ENCODE data around the gene ANKRD65. TPM values are rescaled to one million over a fixed set of nuclear protein-coding genes. Genes with fewer than 3 reads are reported as not detected.
"Not testable (repeated sequence)": the region's sequence is repeated elsewhere in the genome, so short reads cannot be mapped to it uniquely, and the experiment has no call there.

The ANKRD65 gene
- total and polyA plus RNA-seq, 7 experiments from 2014 or later = not detected

DNA sequence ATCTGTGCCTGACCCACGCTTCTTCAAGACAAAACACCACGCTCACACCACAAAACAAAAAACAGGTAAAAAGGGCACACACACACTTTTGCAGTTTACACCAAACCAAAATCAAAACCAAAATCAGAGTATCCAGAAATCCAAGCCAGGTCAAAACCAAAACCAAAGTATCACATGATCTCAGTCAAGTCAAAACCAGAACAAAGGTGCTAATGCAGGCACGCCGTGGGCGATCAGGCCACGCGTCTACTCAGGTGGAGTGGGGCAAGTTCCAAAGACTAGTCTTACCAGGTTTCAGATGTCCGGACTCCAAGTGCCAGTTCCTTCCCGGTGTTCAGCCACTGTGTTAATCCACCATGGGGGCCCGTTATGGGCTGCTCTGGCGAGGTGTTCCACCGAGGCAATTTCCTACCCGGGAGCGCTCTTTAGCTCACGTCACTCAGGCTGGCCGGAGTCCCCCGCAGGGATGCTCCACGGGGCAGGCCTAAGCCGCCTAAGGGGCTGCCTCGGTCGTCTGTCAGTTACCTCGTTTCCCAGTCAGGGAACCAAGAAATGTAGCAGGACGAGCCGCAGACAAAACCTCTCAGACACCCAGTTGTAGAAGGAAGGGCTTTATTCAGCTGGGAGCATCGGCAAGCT lies 3.1 kb downstream of the ANKRD65 start:
- DNase-seq; H3K4me3 ChIP-seq (ENCODE audit: low read length); CTCF ChIA-PET; H3K4me1 ChIP-seq (ENCODE audit: control insufficient read depth in 2 of 2, insufficient read depth in 2 of 2, low read length in 2 of 2); H3K36me3 Mint-ChIP-seq; H3K9me3 Mint-ChIP-seq; H3K9me3 ChIP-seq (ENCODE audit: control insufficient read depth in 2 of 3, low read length in 3 of 3); H3K36me3 ChIP-seq (ENCODE audit: control insufficient read depth in 2 of 3, insufficient read depth in 3 of 3, low read length in 3 of 3); H3K4me1 Mint-ChIP-seq; intact Hi-C loops (cut with micrococcal nuclease); H3K27ac ChIP-seq (ENCODE audit: low read depth, low read length); ATAC-seq; H3K27me3 ChIP-seq (ENCODE audit: control insufficient read depth in 2 of 2, insufficient read depth in 2 of 2, low read length in 2 of 2): not testable (repeated sequence)
- Mint-ChIP-seq H3K27me3 (peaks cover 0 to 22% (median 6%) of the 10 kb centered on the region in 5 donors), H3K4me3 (peak overlapping the region in 4 of 10 donors; percentile 30 to 49 (median 44)), H3K27ac (peak overlapping the region in 3 of 9 donors; percentile 7 to 48 (median 25))
- POLR2A ChIA-PET = interaction anchor here (0.8 kb wide), 1 partner anchor 113 kb away, joined by 3 read pairs; no protein-coding TSS in a partner anchor

DNA sequence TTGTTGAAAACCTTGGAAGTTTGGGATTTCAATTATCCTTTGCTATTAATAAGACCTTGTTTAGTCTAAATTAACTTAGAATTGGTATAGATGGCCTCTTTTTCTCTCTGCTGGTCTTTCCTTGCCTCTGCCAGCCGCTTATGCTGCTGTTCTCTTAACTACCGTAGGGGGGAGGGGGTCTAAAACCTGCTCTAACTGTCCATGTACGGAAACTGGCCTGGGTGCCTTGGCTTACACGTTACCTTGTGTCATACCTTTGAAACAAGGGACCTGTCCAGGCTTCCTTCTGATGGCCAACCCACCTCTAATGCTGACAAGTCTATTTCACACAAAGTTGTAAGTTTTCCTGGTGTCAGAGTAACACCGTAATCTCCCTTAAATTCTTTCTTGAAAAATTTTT lies 3.7 kb downstream of the ANKRD65 start:
- POLR2A ChIA-PET = interaction anchor here (0.8 kb wide), 1 partner anchor 112 kb away, joined by 3 read pairs; no protein-coding TSS in a partner anchor
- ATAC-seq; H3K27me3 ChIP-seq (ENCODE audit: control insufficient read depth in 2 of 2, insufficient read depth in 2 of 2, low read length in 2 of 2); H3K9me3 ChIP-seq (ENCODE audit: control insufficient read depth in 2 of 3, low read length in 3 of 3); H3K4me1 ChIP-seq (ENCODE audit: control insufficient read depth in 2 of 2, insufficient read depth in 2 of 2, low read length in 2 of 2); H3K27ac ChIP-seq (ENCODE audit: low read depth, low read length); intact Hi-C loops (cut with micrococcal nuclease); H3K4me3 ChIP-seq (ENCODE audit: low read length); H3K4me3 Mint-ChIP-seq; H3K4me1 Mint-ChIP-seq; CTCF ChIA-PET; H3K36me3 ChIP-seq (ENCODE audit: control insufficient read depth in 2 of 3, insufficient read depth in 3 of 3, low read length in 3 of 3); H3K36me3 Mint-ChIP-seq; DNase-seq; H3K9me3 Mint-ChIP-seq: not testable (repeated sequence)
- Mint-ChIP-seq H3K27ac (peak overlapping the region in 3 of 9 donors; percentile 7 to 48 (median 25)), H3K27me3 (peaks cover 0 to 18% (median 1%) of the 10 kb centered on the region in 5 donors)

DNA sequence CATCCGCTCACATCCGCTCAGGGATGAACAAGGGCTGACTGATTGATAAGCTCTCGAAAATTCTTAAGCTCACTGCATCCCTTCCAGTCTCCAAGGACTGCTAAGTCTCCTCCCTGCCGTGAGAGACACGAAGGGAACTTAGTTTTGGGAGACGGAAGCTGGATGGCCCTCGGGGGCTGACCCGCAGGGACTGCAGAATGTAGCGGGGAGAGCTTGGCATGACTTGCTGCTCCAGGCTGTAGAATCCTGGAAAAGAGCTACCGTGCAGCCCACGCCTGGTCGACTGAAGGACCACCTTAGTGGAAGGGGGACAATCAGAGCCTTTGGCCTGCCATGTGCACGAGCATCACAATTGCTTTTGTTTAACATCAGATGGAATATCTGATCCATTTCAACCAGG lies 5.3 kb downstream of the ANKRD65 start:
- DNase-seq = no peak
- no peak overlapping the region for H3K4me3 Mint-ChIP-seq

DNA sequence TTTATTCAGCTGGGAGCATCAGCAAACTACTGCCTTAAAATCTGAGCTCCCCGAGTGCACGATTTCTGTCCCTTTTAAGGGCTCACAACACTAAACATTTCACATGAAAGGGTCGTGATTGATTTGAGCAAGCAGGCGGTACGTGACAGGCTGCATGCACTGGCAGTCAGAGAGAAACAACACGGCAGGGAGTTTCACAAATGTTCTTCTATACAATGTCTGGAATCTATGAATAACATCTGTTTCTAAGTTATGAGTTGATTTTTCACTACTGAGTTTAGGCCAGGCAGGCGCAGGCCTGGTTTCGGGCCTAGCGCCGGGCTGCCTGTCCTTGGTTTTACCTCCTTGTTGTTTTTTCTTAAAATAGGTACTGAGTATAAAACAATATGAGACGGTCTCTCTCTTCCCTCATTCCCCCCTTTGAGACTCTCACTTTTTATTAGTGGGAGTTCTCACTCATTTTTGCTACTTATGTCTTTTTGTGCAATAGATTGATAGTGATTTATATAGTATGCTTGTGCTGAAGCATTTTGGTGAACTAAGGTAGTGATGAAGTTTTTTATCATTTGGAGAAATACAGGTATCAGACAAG lies 8.7 kb downstream of the ANKRD65 start:
- H3K27me3 Mint-ChIP-seq; CTCF ChIA-PET; H3K27ac ChIP-seq (ENCODE audit: low read depth, low read length); ATAC-seq; H3K9me3 Mint-ChIP-seq; H3K9me3 ChIP-seq (ENCODE audit: control insufficient read depth in 2 of 3, low read length in 3 of 3); intact Hi-C loops (cut with micrococcal nuclease); H3K4me1 ChIP-seq (ENCODE audit: control insufficient read depth in 2 of 2, insufficient read depth in 2 of 2, low read length in 2 of 2); H3K4me3 Mint-ChIP-seq; H3K27me3 ChIP-seq (ENCODE audit: control insufficient read depth in 2 of 2, insufficient read depth in 2 of 2, low read length in 2 of 2); DNase-seq; POLR2A ChIA-PET; H3K4me3 ChIP-seq (ENCODE audit: low read length); H3K36me3 Mint-ChIP-seq; H3K36me3 ChIP-seq (ENCODE audit: control insufficient read depth in 2 of 3, insufficient read depth in 3 of 3, low read length in 3 of 3): not testable (repeated sequence)
- Mint-ChIP-seq H3K4me1 (peaks cover 0 to 29% (median 14%) of the 10 kb centered on the region in 7 donors), H3K27ac (peak overlapping the region in 2 of 9 donors; percentile 43 to 44)

More for the DNA sequence above, 5.3 kb downstream of the ANKRD65 start:
- no peak for ATAC-seq
- Histone ChIP-seq H3K4me1 (ENCODE audit: control insufficient read depth in 2 of 2, insufficient read depth in 2 of 2, low read length in 2 of 2) (no peaks in the 10 kb centered on the region), H3K4me3 (ENCODE audit: low read length) (no peak overlapping the region), H3K27me3 (ENCODE audit: control insufficient read depth in 2 of 2, insufficient read depth in 2 of 2, low read length in 2 of 2) (no peaks in the 10 kb centered on the region), H3K27ac (ENCODE audit: low read depth, low read length) (no peak overlapping the region), H3K9me3 (ENCODE audit: control insufficient read depth in 2 of 3, low read length in 3 of 3) (no peaks in the 10 kb centered on the region), H3K36me3 (ENCODE audit: control insufficient read depth in 2 of 3, insufficient read depth in 3 of 3, low read length in 3 of 3) (no peaks in the 10 kb centered on the region)
- Mint-ChIP-seq H3K36me3 (no peaks in the 10 kb centered on the region), H3K4me1 (peaks cover 0 to 5% (median 4%) of the 10 kb centered on the region in 7 donors), H3K27me3 (peaks cover 0 to 11% (median 0%) of the 10 kb centered on the region in 5 donors), H3K9me3 (peaks cover 0 to 2% (median 0%) of the 10 kb centered on the region in 11 donors), H3K27ac (no peak overlapping the region)
- CTCF ChIA-PET = no interaction called here
- intact Hi-C loops (cut with micrococcal nuclease) = no loop called here
- POLR2A ChIA-PET = interaction anchor here (0.7 kb wide), 1 partner anchor 18 kb away, joined by 6 read pairs; no protein-coding TSS in a partner anchor

DNA sequence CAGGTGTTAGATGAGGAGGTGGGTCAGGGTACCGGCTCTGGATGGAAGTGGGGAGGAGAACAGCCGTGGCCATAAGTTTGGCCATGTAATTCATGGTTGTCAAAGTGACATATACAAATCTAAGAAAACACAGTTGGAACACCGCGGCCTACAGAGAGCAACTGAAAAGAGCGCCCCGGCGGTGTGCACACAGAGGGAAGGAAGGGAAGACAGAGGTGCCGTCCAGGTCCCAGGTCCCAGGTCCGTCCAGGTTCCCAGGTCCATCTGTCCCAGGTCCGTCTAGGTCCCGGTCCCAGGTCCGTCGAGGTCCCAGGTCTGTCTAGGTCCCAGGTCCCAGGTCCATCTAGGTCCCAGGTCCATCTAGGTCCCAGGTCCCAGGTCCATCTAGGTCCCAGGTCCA lies 9.4 kb downstream of the ANKRD65 start:
- Mint-ChIP-seq H3K9me3 (peaks cover 0 to 2% (median 0%) of the 10 kb centered on the region in 11 donors), H3K27ac (peak overlapping the region in 1 of 9 donors; percentile 2), H3K4me3 (peak overlapping the region in 1 of 10 donors; percentile 34), H3K36me3 (peaks cover 0 to 5% (median 0%) of the 10 kb centered on the region in 5 donors), H3K27me3 (peaks cover 0 to 1% (median 0%) of the 10 kb centered on the region in 5 donors), H3K4me1 (peaks cover 0 to 32% (median 15%) of the 10 kb centered on the region in 7 donors)
- DNase-seq = no peak
- no peaks in the 10 kb centered on the region for H3K9me3 ChIP-seq (ENCODE audit: control insufficient read depth in 2 of 3, low read length in 3 of 3)
- H3K36me3 ChIP-seq (ENCODE audit: control insufficient read depth in 2 of 3, insufficient read depth in 3 of 3, low read length in 3 of 3) = peaks cover 0 to 4% (median 4%) of the 10 kb centered on the region in 3 experiments
- CTCF ChIA-PET = no interaction called here
- H3K27me3 ChIP-seq (ENCODE audit: control insufficient read depth in 2 of 2, insufficient read depth in 2 of 2, low read length in 2 of 2) = no peaks in the 10 kb centered on the region
- no peak overlapping the region for H3K4me3 ChIP-seq (ENCODE audit: low read length)
- H3K27ac ChIP-seq (ENCODE audit: low read depth, low read length) = no peak overlapping the region
- peaks cover 6 to 8% of the 10 kb centered on the region in 2 donors for H3K4me1 ChIP-seq (ENCODE audit: control insufficient read depth in 2 of 2, insufficient read depth in 2 of 2, low read length in 2 of 2)
- ATAC-seq = no peak
- intact Hi-C loops (cut with micrococcal nuclease) = no loop called here
- POLR2A ChIA-PET = interaction anchor here (0.6 kb wide), 1 partner anchor 16 kb away, joined by 3 read pairs; no protein-coding TSS in a partner anchor

DNA sequence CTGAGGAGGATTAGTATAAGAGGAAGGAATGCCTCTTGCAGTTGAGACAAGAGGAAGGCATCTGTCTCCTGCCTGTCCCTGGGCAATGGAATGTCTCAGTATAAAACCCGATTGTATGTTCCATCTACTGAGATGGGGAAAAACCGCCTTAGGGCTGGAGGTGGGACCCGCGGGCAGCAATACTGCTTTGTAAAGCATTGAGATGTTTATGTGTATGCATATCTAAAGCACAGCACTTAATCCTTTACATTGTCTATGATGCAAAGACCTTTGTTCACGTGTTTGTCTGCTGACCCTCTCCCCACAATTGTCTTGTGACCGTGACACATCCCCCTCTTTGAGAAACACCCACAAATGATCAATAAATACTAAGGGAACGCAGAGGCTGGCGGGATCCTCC lies 10.8 kb downstream of the ANKRD65 start:
- Mint-ChIP-seq H3K4me1 (peaks cover 0 to 44% (median 24%) of the 10 kb centered on the region in 7 donors), H3K27ac (peak overlapping the region in 1 of 9 donors; percentile 38), H3K36me3 (peaks cover 0 to 14% (median 4%) of the 10 kb centered on the region in 5 donors), H3K4me3 (peak overlapping the region in 2 of 10 donors; percentile 35 to 76)
- H3K4me3 ChIP-seq (ENCODE audit: low read length); H3K36me3 ChIP-seq (ENCODE audit: control insufficient read depth in 2 of 3, insufficient read depth in 3 of 3, low read length in 3 of 3); intact Hi-C loops (cut with micrococcal nuclease); ATAC-seq; H3K27me3 Mint-ChIP-seq; H3K9me3 Mint-ChIP-seq; H3K9me3 ChIP-seq (ENCODE audit: control insufficient read depth in 2 of 3, low read length in 3 of 3); H3K27me3 ChIP-seq (ENCODE audit: control insufficient read depth in 2 of 2, insufficient read depth in 2 of 2, low read length in 2 of 2); DNase-seq; CTCF ChIA-PET; H3K27ac ChIP-seq (ENCODE audit: low read depth, low read length): not testable (repeated sequence)
- H3K4me1 ChIP-seq (ENCODE audit: control insufficient read depth in 2 of 2, insufficient read depth in 2 of 2, low read length in 2 of 2) = peaks cover 18 to 19% of the 10 kb centered on the region in 2 donors
- POLR2A ChIA-PET = interaction anchor here (0.9 to 5.6 kb wide), 2 partner anchors 34 to 236 kb away, joined by 4 to 55 read pairs; partner anchors contain the start of genes AURKAIP1 and TTLL10

All from naive thymus-derived CD4-positive, alpha-beta T cell (primary cell).